GM10266 (cell line): ENCODE data around the gene PRKD2.

ENCODE experiments used
- DNase-seq: peaks from one replicate; pipeline ENCODE4 v3.0.0; 2012; ENCODE audit errors: extremely low spot score
- TF ChIP-seq, protein P1 (sequence below): IDR thresholded peaks from 2 replicates; pipeline ENCODE4 v1.5.1; 2012; ENCODE audit warnings: mild to moderate bottlenecking, low read depth; ENCODE audit not compliant: control insufficient read depth, insufficient read depth; ENCODE audit errors: missing control alignments

Gene PRKD2

DNA sequence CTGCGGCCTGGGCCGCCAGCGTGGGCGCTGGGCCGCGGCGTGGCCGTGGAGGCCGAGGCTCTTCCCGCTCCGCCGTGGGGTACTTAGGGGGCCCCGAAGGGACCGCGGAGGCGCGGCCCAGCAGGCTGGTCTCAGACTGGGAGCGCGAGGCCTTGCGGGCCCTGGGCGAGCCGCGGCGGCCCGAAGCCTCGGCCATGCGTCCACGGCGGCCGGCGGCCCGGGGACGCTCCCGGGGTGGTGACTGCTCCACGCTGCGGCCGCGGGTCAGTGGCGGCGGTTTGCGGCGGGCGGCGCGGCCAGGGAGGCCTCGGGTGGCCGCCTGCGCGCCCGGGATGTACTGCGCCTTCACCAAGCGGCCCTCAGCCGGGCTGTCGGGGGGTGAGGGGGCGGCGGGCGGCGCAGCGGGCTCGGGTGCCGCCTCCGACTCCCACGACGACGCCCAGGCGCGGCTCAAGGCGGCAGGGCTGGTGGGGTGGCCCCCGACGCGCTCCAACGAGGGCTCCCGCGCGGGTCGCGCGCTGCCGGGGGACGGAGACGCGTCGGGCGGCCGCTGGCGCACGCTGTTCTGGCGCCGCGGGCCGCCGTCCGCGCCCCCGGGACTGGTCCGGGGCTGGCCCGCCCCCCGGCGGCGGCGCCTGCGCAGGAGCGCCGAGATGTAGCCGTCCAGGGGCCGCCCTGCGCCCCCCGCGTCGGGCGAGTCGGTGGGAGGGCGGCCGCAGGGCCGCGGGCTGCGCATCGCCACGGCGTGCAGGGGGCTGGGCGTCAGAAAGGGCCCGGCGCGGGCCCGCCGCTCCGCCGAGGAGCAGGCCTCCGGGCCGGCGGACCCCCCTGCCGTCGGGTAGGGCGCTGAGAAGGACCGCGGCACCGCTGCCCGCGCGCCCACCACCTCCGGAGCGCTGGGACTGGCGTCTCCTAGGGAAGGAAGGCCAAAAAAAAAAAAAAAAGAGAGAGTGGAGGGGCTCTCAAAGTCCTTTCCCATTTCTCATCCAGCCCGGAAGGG lies 67.7 kb downstream of the PRKD2 start:
- TF ChIP-seq, protein P1, sequence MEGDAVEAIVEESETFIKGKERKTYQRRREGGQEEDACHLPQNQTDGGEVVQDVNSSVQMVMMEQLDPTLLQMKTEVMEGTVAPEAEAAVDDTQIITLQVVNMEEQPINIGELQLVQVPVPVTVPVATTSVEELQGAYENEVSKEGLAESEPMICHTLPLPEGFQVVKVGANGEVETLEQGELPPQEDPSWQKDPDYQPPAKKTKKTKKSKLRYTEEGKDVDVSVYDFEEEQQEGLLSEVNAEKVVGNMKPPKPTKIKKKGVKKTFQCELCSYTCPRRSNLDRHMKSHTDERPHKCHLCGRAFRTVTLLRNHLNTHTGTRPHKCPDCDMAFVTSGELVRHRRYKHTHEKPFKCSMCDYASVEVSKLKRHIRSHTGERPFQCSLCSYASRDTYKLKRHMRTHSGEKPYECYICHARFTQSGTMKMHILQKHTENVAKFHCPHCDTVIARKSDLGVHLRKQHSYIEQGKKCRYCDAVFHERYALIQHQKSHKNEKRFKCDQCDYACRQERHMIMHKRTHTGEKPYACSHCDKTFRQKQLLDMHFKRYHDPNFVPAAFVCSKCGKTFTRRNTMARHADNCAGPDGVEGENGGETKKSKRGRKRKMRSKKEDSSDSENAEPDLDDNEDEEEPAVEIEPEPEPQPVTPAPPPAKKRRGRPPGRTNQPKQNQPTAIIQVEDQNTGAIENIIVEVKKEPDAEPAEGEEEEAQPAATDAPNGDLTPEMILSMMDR = no peak
- no peak for DNase-seq

GRCh38 chr19:46648060-46648960 lies 68.6 kb downstream of the PRKD2 start:
- DNase-seq = peak; percentile 66
- TF ChIP-seq, protein P1 = no peak

GRCh38 chr19:46646402-46646801 lies 70.5 kb downstream of the PRKD2 start:
- no peak for DNase-seq

DNA sequence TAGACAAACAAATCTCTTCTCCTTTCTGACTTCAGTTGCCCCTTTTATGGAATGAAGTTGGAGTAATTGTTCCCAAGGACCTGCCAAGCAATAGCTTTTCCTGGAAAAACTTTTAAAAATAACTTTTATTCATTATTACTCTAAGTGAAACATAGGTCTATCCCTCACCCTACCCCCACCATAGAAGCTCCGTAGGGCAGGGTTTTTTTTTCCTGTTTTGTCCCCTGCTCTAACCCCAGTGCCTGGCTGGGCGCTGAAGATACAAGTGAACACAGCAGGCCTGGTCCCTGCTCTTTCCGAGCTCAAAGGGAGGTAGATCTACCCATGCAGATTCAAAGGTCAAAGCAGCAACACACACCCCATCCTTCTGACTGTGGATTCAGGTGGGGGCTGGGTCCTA lies 72.2 kb downstream of the PRKD2 start:
- DNase-seq = no peak
- TF ChIP-seq, protein P1 = no peak

More at GRCh38 chr19:46646402-46646801, 70.5 kb downstream of the PRKD2 start:
- TF ChIP-seq, protein P1 = no peak

- TF ChIP-seq, protein P1 = no peak
- no peak for DNase-seq
Measured at GRCh38 chr19:46640656-46641055, 76.3 kb downstream of the PRKD2 start.

DNA sequence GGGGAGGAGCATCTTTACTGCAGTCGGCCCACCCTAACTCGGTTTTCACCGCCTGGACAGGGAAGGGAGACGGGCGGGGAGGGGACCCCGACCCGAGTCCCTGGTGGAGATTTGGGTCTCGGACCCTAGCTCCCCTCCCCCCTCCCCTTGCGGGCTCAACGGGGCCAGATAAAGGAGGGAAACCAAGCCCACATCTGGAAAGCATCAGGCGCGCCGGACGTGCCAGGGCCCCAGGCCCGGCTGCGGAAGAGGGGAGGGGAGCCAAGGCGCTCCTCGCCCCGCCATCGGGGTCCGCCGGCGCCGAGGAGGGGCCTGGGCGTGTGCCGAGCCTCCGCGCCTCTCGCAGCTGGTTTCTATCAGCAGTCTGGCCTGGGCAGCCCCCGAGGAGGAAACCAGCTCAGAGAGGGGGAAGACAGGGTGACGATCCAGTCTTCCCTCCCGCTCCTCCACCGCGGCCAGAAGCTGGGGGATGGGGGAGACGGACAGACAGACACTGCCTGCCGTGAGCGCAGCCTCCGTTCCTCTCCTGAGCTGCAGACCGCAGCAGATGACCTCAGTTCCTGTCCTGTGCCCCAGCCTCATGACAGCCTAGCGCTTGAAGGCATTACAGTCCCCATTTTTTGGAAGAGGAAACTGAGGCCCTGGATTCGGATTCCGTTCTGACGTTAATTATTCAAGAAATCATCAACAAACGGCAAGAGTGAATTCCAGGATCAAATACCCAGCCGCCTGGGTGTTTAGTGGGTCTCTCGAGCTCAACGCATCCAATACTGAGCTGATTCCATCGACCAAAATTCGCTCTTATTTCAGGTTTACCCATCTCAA lies 77.3 kb downstream of the PRKD2 start:
- TF ChIP-seq, protein P1 = no peak
- peak; percentile 61 for DNase-seq
